Liver (tissue), 9 donors: ENCODE data around the gene LRRC18. TPM values are rescaled to one million over a fixed set of nuclear protein-coding genes. Genes with fewer than 3 reads are reported as not detected.

ENCODE experiments used
- DNase-seq: peaks from one replicate; pipeline ENCODE4 v3.0.0-alpha.2; 2017; ENCODE audit warnings: low spot score
- H3K27ac ChIP-seq, 2 donors: one replicate each; pipeline ENCODE4 v1.7.0; 2013; ENCODE audit warnings: inconsistent platforms in 2 of 2, low read length in 2 of 2, control low read depth in 1 of 2, low read depth in 1 of 2, mild to moderate bottlenecking in 1 of 2
- H3K27me3 ChIP-seq, 4 donors: one replicate each; pipeline versions ENCODE4 v1.6.1 to v1.7.0; 2013; ENCODE audit warnings: low read length in 3 of 4, inconsistent platforms in 1 of 4, mild to moderate bottlenecking in 1 of 4, moderate library complexity in 1 of 4; ENCODE audit not compliant: control insufficient read depth in 4 of 4, insufficient read depth in 4 of 4
- H3K36me3 ChIP-seq, 4 donors: one replicate each; pipeline versions ENCODE4 v1.6.1 to v1.7.0; 2013; ENCODE audit warnings: low read length in 3 of 4, mild to moderate bottlenecking in 3 of 4, low read depth in 1 of 4, moderate library complexity in 1 of 4; ENCODE audit not compliant: control insufficient read depth in 4 of 4, insufficient read depth in 3 of 4
- H3K4me1 ChIP-seq, 4 donors: one replicate each; pipeline versions ENCODE4 v1.6.1 to v1.7.0; 2013; ENCODE audit warnings: low read length in 3 of 4, mild to moderate bottlenecking in 3 of 4, moderate library complexity in 1 of 4; ENCODE audit not compliant: control insufficient read depth in 4 of 4, insufficient read depth in 4 of 4
- H3K4me3 ChIP-seq, 3 donors: one replicate each; pipeline versions ENCODE4 v1.6.1 to v1.7.0; 2013; ENCODE audit warnings: low read length in 3 of 3, control low read depth in 1 of 3, low read depth in 1 of 3, mild to moderate bottlenecking in 1 of 3
- H3K9ac ChIP-seq, 2 donors: one replicate each; pipeline ENCODE4 v1.7.0; 2013; ENCODE audit warnings: low read length in 2 of 2, mild to moderate bottlenecking in 2 of 2, moderate library complexity in 2 of 2, control low read depth in 1 of 2, low read depth in 1 of 2
- H3K9me3 ChIP-seq, 4 donors: one replicate each; pipeline versions ENCODE4 v1.6.1 to v1.7.0; 2013; ENCODE audit warnings: low read length in 3 of 4; ENCODE audit not compliant: control insufficient read depth in 4 of 4
- ATF3 ChIP-seq: IDR thresholded peaks from 2 replicates; pipeline ENCODE4 v1.6.1; 2016; ENCODE audit warnings: antibody characterized with exemption
- CTCF ChIP-seq: fragments of 150-350 bp; IDR thresholded peaks from 2 replicates; pipeline ENCODE4 v1.5.1; 2017; ENCODE audit warnings: improper control_type of control experiment, low read depth, low read length; ENCODE audit not compliant: missing input control
- EGR1 ChIP-seq, 2 donors: IDR thresholded peaks; 2 replicates each; pipeline ENCODE4 v1.6.1; 2016 to 2018; ENCODE audit warnings: antibody characterized with exemption in 2 of 2, low read depth in 2 of 2
- FOXA1 ChIP-seq: IDR thresholded peaks from 2 replicates; pipeline ENCODE4 v1.6.1; 2016; ENCODE audit warnings: antibody characterized with exemption
- FOXA2 ChIP-seq: IDR thresholded peaks from 2 replicates; pipeline ENCODE4 v1.6.1; 2016; ENCODE audit warnings: antibody characterized with exemption
- GABPA ChIP-seq, 2 donors: IDR thresholded peaks in 1 of 2; conservative IDR thresholded peaks in 1 of 2; 2 replicates each; pipeline ENCODE4 v1.6.1; 2016; ENCODE audit warnings: antibody characterized with exemption in 2 of 2, mild to moderate bottlenecking in 1 of 2, moderate library complexity in 1 of 2
- HNF4A ChIP-seq, 2 donors: conservative IDR thresholded peaks; 2 replicates each; pipeline ENCODE4 v1.6.1; 2016; ENCODE audit warnings: antibody characterized with exemption in 2 of 2, mild to moderate bottlenecking in 2 of 2
- HNF4G ChIP-seq: IDR thresholded peaks from 2 replicates; pipeline ENCODE4 v1.6.1; 2016; ENCODE audit warnings: antibody characterized with exemption
- JUND ChIP-seq, 2 donors: IDR thresholded peaks; 2 replicates each; pipeline ENCODE4 v1.6.1; 2016; ENCODE audit warnings: antibody characterized with exemption in 2 of 2
- MAX ChIP-seq: IDR thresholded peaks from 2 replicates; pipeline ENCODE4 v1.6.1; 2016; ENCODE audit warnings: antibody characterized with exemption
- NR2F2 ChIP-seq: IDR thresholded peaks from 2 replicates; pipeline ENCODE4 v1.6.1; 2016; ENCODE audit warnings: antibody characterized with exemption
- RAD21 ChIP-seq, 2 donors: IDR thresholded peaks; 2 replicates each; pipeline ENCODE4 v1.6.1; 2016; ENCODE audit warnings: antibody characterized with exemption in 2 of 2, mild to moderate bottlenecking in 2 of 2
- REST ChIP-seq: IDR thresholded peaks from 2 replicates; pipeline ENCODE4 v1.6.1; 2016; ENCODE audit warnings: antibody characterized with exemption, mild to moderate bottlenecking
- RXRA ChIP-seq, 2 donors: IDR thresholded peaks; 2 replicates each; pipeline ENCODE4 v1.6.1; 2017 to 2018; ENCODE audit warnings: antibody characterized with exemption in 2 of 2, mild to moderate bottlenecking in 1 of 2
- SP1 ChIP-seq: IDR thresholded peaks from 2 replicates; pipeline ENCODE4 v1.6.1; 2018; ENCODE audit warnings: antibody characterized with exemption, mild to moderate bottlenecking
- TAF1 ChIP-seq: conservative IDR thresholded peaks from 2 replicates; pipeline ENCODE4 v1.6.1; 2016; ENCODE audit warnings: antibody characterized with exemption, mild to moderate bottlenecking
- ZBTB33 ChIP-seq: IDR thresholded peaks from 2 replicates; pipeline ENCODE4 v1.6.1; 2016; ENCODE audit warnings: antibody characterized with exemption
- WGBS: extraction: QIAGEN DNeasy Blood & Tissue Kit; methylation state at CpG from one replicate; pipeline ENCODE4 v1.1.7; 2013; 5-methylcytosine and 5-hydroxymethylcytosine counted together
- polyA plus RNA-seq, 2 donors: library from polyadenylated mRNA; stranded (reverse) in 1 of 2; unstranded in 1 of 2; fragments of 200-250 nt in 1 of 2; fragments of >200 nt in 1 of 2; fragmentation: Nextera tagmentation in 1 of 2; extraction: Ambion mirVana in 1 of 2; gene quantifications; one replicate each; pipeline versions ENCODE4 v1.2.1 to v1.2.3, GENCODE V29; 2013 to 2015
- total RNA-seq, 2 donors: library from RNA; depleted of rRNA; stranded (reverse); fragments of >200 nt; gene quantifications; one replicate each; pipeline ENCODE4 v1.2.3, GENCODE V29; 2014
- donor health status: healthy.
- donor health status: healthy.
- donor health status: healthy.
- donor health status: healthy.
- donor health status: healthy.

The LRRC18 gene
- total and polyA plus RNA-seq, 4 donors: not detected

- TF ChIP-seq REST (no peak), MAX (no peak), RAD21 (IDR thresholded peaks at IDR 0.05) (no peak)
These were observed 41.2 kb downstream of the LRRC18 start (continued) for GRCh38 chr10:48898426-48898825.

GRCh38 chr10:48897441-48897790, 42.2 kb downstream of the LRRC18 start:
- no peak overlapping the region for H3K27ac ChIP-seq
- 98% methylated on average over 10 of the region's 10 CpGs for WGBS
- TF ChIP-seq ATF3 (no peak), ZBTB33 (no peak), EGR1 (IDR thresholded peaks at IDR 0.05; ENCODE audit: low read depth in 2 of 2) (no peak), GABPA (IDR thresholded peaks at IDR 0.05 in 1 of 2, conservative IDR thresholded peaks at IDR 0.05 in 1 of 2) (no peak), TAF1 (no peak)
- no peaks in the 10 kb centered on the region for H3K36me3 ChIP-seq
- H3K4me3 ChIP-seq: no peak overlapping the region
- no peak overlapping the region for H3K9ac ChIP-seq
- no peaks in the 10 kb centered on the region for H3K4me1 ChIP-seq
- no peaks in the 10 kb centered on the region for H3K27me3 ChIP-seq
- DNase-seq: no peak
- H3K9me3 ChIP-seq: no peaks in the 10 kb centered on the region

GRCh38 chr10:48896756-48897440, 42.7 kb downstream of the LRRC18 start:
- DNase-seq: no peak
- WGBS: 91% methylated on average over 13 of the region's 13 CpGs
- H3K27me3 ChIP-seq: no peaks in the 10 kb centered on the region
- no peak overlapping the region for H3K4me3 ChIP-seq
- H3K4me1 ChIP-seq: no peaks in the 10 kb centered on the region
- H3K9me3 ChIP-seq: no peaks in the 10 kb centered on the region
- no peak overlapping the region for H3K27ac ChIP-seq
- TF ChIP-seq HNF4A (conservative IDR thresholded peaks at IDR 0.05) (no peak), CTCF (no peak), TAF1 (no peak), REST (no peak), JUND (IDR thresholded peaks at IDR 0.05) (no peak), EGR1 (IDR thresholded peaks at IDR 0.05; ENCODE audit: low read depth in 2 of 2) (no peak), SP1 (no peak), MAX (no peak), RXRA (IDR thresholded peaks at IDR 0.05) (no peak), FOXA1 (no peak), GABPA (IDR thresholded peaks at IDR 0.05 in 1 of 2, conservative IDR thresholded peaks at IDR 0.05 in 1 of 2) (no peak), RAD21 (IDR thresholded peaks at IDR 0.05) (no peak), ATF3 (no peak), NR2F2 (no peak), FOXA2 (no peak), HNF4G (no peak)
- H3K9ac ChIP-seq: no peak overlapping the region
- H3K36me3 ChIP-seq: no peaks in the 10 kb centered on the region
